ENCODE measurements around the gene TBRG1.

TBRG1 gene, protein sequence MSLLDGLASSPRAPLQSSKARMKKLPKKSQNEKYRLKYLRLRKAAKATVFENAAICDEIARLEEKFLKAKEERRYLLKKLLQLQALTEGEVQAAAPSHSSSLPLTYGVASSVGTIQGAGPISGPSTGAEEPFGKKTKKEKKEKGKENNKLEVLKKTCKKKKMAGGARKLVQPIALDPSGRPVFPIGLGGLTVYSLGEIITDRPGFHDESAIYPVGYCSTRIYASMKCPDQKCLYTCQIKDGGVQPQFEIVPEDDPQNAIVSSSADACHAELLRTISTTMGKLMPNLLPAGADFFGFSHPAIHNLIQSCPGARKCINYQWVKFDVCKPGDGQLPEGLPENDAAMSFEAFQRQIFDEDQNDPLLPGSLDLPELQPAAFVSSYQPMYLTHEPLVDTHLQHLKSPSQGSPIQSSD

GRCh38 chr11:124622531-124623451 lies at the start of gene TBRG1:
Gene TBRG1, plus strand, starts transcription at chr11:124622864. Its CDS starts 220 bp downstream, at chr11:124623084.
- peaks cover 11% of the 10 kb centered on the region for H3K4me1 ChIP-seq (ENCODE audit: insufficient read depth, poor library complexity, severe bottlenecking)
- no peaks in the 10 kb centered on the region for H3K27me3 ChIP-seq (ENCODE audit: insufficient read depth, poor library complexity, severe bottlenecking)
- no peak for TF ChIP-seq CTCF (IDR thresholded peaks at IDR 0.05; ENCODE audit: poor library complexity, severe bottlenecking)
- peak within 1 kb of the TSS; percentile 70 for H3K4me3 ChIP-seq (ENCODE audit: severe bottlenecking)
- no peaks in the 10 kb centered on the region for H3K9me3 ChIP-seq (ENCODE audit: severe bottlenecking)
- ATAC-seq (ENCODE audit: low read depth): peak; percentile 96
- peak within 1 kb of the TSS; percentile 60 for H3K27ac ChIP-seq (ENCODE audit: poor library complexity, severe bottlenecking)
- peak; percentile 83 for DNase-seq (ENCODE audit: low spot score)
- H3K36me3 ChIP-seq (ENCODE audit: low read depth): peaks cover 34% of the 10 kb centered on the region

DNA sequence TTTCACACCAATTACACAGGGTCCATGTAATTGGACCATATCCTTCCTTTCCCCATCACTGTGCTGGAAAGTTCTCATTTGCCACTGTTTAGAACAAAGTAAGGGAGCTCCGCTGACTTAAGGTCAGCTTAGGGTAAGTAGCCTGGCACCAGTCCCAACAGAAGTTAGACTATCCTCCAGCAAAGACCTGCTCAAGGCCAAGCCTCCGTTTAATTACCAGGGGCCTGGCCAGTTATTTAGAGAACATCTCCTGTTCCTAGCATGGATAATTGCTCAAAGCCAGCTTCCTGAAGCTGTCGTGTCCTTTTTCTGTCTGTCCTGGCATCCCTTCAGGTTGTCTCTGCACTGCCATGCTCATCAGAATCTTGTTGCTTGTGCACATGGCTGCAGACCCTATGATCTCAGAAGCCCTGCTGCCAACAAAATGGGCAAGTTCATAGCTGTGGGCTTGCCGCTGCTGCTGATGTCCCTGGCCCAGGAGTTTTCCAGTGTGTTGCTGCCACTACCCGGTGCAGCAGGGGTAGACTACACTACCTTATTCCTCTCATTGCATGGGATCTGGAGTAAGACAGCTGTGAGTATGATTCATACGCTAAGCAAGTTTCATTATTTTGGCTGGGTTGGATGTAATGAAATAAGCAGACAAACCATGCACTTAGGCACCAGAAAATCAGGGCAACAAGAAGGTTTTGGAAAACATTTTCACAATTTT lies 44.8 kb upstream of the TBRG1 start:
- DNase-seq (ENCODE audit: low spot score): no peak
- no peak for TF ChIP-seq CTCF (IDR thresholded peaks at IDR 0.05; ENCODE audit: poor library complexity, severe bottlenecking)
- no peak overlapping the region for H3K4me3 ChIP-seq (ENCODE audit: severe bottlenecking)
- no peaks in the 10 kb centered on the region for H3K4me1 ChIP-seq (ENCODE audit: insufficient read depth, poor library complexity, severe bottlenecking)
- no peaks in the 10 kb centered on the region for H3K9me3 ChIP-seq (ENCODE audit: severe bottlenecking)
- H3K27ac ChIP-seq (ENCODE audit: poor library complexity, severe bottlenecking): no peak overlapping the region
- H3K27me3 ChIP-seq (ENCODE audit: insufficient read depth, poor library complexity, severe bottlenecking): no peaks in the 10 kb centered on the region
- ATAC-seq (ENCODE audit: low read depth): no peak
- no peaks in the 10 kb centered on the region for H3K36me3 ChIP-seq (ENCODE audit: low read depth)

DNA sequence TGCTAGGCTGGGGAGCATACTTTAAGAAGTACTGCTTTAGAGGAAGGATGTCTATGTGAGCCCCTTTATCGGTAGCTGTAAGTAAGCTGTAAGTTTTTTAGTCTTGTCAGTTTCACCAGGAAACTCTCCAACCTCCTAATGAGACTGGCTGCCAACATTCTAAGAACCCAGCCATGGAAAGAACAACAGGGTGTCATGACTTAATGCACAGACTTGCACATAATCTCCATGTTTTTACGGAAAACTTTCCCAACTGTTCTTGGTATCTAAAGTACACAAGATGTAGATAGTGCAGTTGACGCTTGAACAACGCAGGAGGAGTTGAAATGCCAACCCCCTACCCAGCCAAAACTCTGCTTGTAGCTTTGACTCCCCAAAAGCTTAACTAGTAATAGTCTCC lies 43.9 kb upstream of the TBRG1 start:
- DNase-seq (ENCODE audit: low spot score) (no peak), ATAC-seq (ENCODE audit: low read depth) (no peak)
- Histone ChIP-seq H3K9me3 (ENCODE audit: severe bottlenecking) (no peaks in the 10 kb centered on the region), H3K27me3 (ENCODE audit: insufficient read depth, poor library complexity, severe bottlenecking) (no peaks in the 10 kb centered on the region), H3K4me3 (ENCODE audit: severe bottlenecking) (no peak overlapping the region), H3K27ac (ENCODE audit: poor library complexity, severe bottlenecking) (no peak overlapping the region), H3K36me3 (ENCODE audit: low read depth) (no peaks in the 10 kb centered on the region), H3K4me1 (ENCODE audit: insufficient read depth, poor library complexity, severe bottlenecking) (no peaks in the 10 kb centered on the region)
- TF ChIP-seq CTCF (IDR thresholded peaks at IDR 0.05; ENCODE audit: poor library complexity, severe bottlenecking): no peak

DNA sequence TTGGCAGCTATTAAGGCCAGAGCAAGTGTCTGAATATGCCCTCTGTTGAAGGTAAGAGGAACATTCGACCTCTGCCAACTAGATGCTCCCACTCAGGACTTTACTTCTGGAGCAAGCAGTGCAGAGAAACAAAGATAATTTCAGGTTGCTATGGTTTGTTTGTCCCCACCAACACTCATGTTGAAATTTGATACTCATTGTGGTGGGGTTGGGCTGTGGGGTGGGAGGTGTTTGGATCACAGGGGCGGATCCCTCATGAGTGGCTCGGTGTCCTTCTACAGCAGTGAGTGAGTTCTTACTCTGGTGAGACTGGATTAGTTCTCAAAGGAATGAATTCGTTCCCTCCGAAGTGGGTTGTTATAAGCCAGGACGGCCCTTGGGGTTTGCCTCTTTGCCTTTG lies 40.8 kb upstream of the TBRG1 start:
- TF ChIP-seq CTCF (IDR thresholded peaks at IDR 0.05; ENCODE audit: poor library complexity, severe bottlenecking): no peak
- H3K4me1 ChIP-seq (ENCODE audit: insufficient read depth, poor library complexity, severe bottlenecking): no peaks in the 10 kb centered on the region
- no peak for DNase-seq (ENCODE audit: low spot score)
- no peaks in the 10 kb centered on the region for H3K9me3 ChIP-seq (ENCODE audit: severe bottlenecking)
- peaks cover under 1% of the 10 kb centered on the region for H3K27me3 ChIP-seq (ENCODE audit: insufficient read depth, poor library complexity, severe bottlenecking)
- no peak overlapping the region for H3K27ac ChIP-seq (ENCODE audit: poor library complexity, severe bottlenecking)
- no peak for ATAC-seq (ENCODE audit: low read depth)
- no peaks in the 10 kb centered on the region for H3K36me3 ChIP-seq (ENCODE audit: low read depth)
- H3K4me3 ChIP-seq (ENCODE audit: severe bottlenecking): no peak overlapping the region

Measured in RWPE2 (cell line).